Esophagus muscularis mucosa (tissue), 4 donors: ENCODE results near the gene LIPC.

Experiments
- EP300 ChIP-seq: sonication (generic); formaldehyde crosslinking; IDR thresholded peaks from one replicate; pipeline ENCODE4 v1.6.1; 2017; ENCODE audit warnings: antibody characterized with exemption
- POLR2A ChIP-seq: fragments of 450-650 bp; IDR thresholded peaks from one replicate; pipeline ENCODE4 v1.6.1; 2017; ENCODE audit warnings: antibody characterized with exemption, moderate library complexity, mild to moderate bottlenecking, low read depth
- TF ChIP-seq, protein P1 (sequence below), 3 experiments: fragments of 200-600 bp in 2 of 3; fragments of 450-650 bp in 1 of 3; sonication (generic) in 2 of 3; IDR thresholded peaks; one replicate each; pipeline ENCODE4 v1.5.1; 2017 to 2019; ENCODE audit warnings: antibody characterized with exemption in 3 of 3, mild to moderate bottlenecking in 2 of 3, moderate library complexity in 1 of 3

GRCh38 chr15:58426501-58426900 is 5.3 kb upstream of the LIPC start:
- TF ChIP-seq, protein P1, sequence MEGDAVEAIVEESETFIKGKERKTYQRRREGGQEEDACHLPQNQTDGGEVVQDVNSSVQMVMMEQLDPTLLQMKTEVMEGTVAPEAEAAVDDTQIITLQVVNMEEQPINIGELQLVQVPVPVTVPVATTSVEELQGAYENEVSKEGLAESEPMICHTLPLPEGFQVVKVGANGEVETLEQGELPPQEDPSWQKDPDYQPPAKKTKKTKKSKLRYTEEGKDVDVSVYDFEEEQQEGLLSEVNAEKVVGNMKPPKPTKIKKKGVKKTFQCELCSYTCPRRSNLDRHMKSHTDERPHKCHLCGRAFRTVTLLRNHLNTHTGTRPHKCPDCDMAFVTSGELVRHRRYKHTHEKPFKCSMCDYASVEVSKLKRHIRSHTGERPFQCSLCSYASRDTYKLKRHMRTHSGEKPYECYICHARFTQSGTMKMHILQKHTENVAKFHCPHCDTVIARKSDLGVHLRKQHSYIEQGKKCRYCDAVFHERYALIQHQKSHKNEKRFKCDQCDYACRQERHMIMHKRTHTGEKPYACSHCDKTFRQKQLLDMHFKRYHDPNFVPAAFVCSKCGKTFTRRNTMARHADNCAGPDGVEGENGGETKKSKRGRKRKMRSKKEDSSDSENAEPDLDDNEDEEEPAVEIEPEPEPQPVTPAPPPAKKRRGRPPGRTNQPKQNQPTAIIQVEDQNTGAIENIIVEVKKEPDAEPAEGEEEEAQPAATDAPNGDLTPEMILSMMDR (IDR thresholded peaks at IDR 0.05): no peak
- TF ChIP-seq EP300: no peak
- TF ChIP-seq POLR2A: no peak
